GM18508 (cell line): ENCODE data around the gene UQCRQ.

Source experiments
- ATAC-seq: cut with Tn5 transposase; IDR thresholded peaks from one replicate; pipeline ENCODE4 v1.9.1; 2021; ENCODE audit warnings: moderate number of reproducible peaks; ENCODE audit not compliant: insufficient read depth, unreplicated experiment

UQCRQ gene

GRCh38 chr5:132865668-132866341, 637 bp upstream of the UQCRQ start:
- no peak for ATAC-seq

- no peak for ATAC-seq
Measured at GRCh38 chr5:132867046-132867451, 607 bp downstream of the UQCRQ start.

GRCh38 chr5:132868754-132869153, 2.3 kb downstream of the UQCRQ start:
- no peak for ATAC-seq

- ATAC-seq = no peak
Measured at GRCh38 chr5:132870801-132871200, 4.4 kb downstream of the UQCRQ start.

- ATAC-seq = no peak
Measured at GRCh38 chr5:132871459-132872284, 5.2 kb downstream of the UQCRQ start.

- no peak for ATAC-seq
Measured at GRCh38 chr5:132872788-132873118, 6.3 kb downstream of the UQCRQ start.

- ATAC-seq = no peak
Measured at GRCh38 chr5:132873119-132873929, 6.9 kb downstream of the UQCRQ start, which contains the start of gene LEAP2. Gene LEAP2, plus strand, starts transcription at chr5:132873668. Its CDS starts 27 bp downstream, at chr5:132873695.

GRCh38 chr5:132873930-132874271, 7.5 kb downstream of the UQCRQ start:
- ATAC-seq = no peak

GRCh38 chr5:132876020-132876759, 9.7 kb downstream of the UQCRQ start:
- no peak for ATAC-seq

GRCh38 chr5:132877466-132877865, 11.0 kb downstream of the UQCRQ start:
- no peak for ATAC-seq

- ATAC-seq = no peak
Measured at GRCh38 chr5:132877938-132878337, 11.5 kb downstream of the UQCRQ start.

GRCh38 chr5:132883261-132883834, 16.9 kb downstream of the UQCRQ start:
- ATAC-seq = no peak

- ATAC-seq = no peak
Measured at GRCh38 chr5:132884548-132884947, 18.1 kb downstream of the UQCRQ start.

GRCh38 chr5:132886064-132886823, 19.8 kb downstream of the UQCRQ start:
- ATAC-seq = no peak

- ATAC-seq = no peak
Measured at GRCh38 chr5:132887283-132887682, 20.8 kb downstream of the UQCRQ start.

- no peak for ATAC-seq
Measured at GRCh38 chr5:132889501-132889900, 23.1 kb downstream of the UQCRQ start.

GRCh38 chr5:132890817-132891216, 24.4 kb downstream of the UQCRQ start:
- ATAC-seq = no peak

- ATAC-seq = no peak
Measured at GRCh38 chr5:132895719-132896305, 29.4 kb downstream of the UQCRQ start.

- ATAC-seq = no peak
Measured at GRCh38 chr5:132896685-132897084, 30.2 kb downstream of the UQCRQ start.
